ENCODE data around the gene TRABD. TPM values are rescaled to one million over a fixed set of nuclear protein-coding genes. Genes with fewer than 3 reads are reported as not detected.

Gene TRABD
- polyA plus RNA-seq, 1 donor from 2014 or later = 31.8 TPM

DNA sequence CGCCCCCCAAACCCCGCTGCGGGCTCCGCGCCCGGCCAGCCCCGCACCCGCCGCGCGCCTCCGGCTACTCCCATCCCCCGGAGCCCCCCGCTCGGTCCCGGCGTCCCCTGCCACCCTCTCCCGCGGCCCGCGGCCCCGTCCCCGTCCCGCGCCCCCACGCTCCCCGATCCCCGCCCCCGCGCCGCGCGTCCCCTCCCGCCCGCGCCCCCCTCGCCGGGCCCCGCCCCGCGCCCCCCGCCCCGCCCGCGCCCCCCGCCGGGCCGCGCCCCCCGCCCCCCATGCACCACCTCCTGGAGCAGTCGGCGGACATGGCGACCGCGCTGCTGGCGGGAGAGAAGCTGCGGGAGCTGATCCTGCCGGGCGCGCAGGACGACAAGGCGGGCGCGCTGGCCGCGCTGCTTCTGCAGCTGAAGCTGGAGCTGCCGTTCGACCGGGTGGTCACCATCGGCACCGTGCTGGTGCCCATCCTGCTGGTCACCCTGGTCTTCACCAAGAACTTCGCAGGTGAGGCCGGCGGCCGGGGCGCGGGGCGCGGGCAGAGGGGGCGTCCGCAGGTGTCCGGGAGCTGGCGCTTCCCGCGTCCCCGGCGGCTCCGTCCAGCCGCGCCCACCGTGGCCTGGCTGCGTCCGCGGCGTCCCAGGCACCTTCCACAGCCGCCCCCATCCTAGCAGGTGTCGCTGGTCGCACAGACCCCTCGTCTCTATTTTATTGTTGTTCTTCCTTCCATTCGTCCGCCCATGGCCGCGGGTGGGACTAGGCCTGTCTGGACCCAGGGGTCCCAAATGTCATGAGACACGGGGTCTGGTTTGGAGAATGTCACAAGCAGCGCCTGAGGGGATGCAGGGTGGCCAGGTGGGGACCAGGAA lies 15.0 kb upstream of the TRABD start, which contains the start of gene PANX2:
PANX2 (plus strand) TSS at position 279 of the 866 bp plus-strand sequence; CDS start at position 279, 0 bp downstream.
- H2AFZ ChIP-seq (ENCODE audit: low read depth, low read length) = no peak within 1 kb of the TSS
- H3K4me2 ChIP-seq (ENCODE audit: low read length) = peak within 1 kb of the TSS; percentile 68
- H3F3A ChIP-seq (ENCODE audit: insufficient read depth, low read length, poor library complexity, severe bottlenecking) = no peaks in the 10 kb centered on the region
- peak within 1 kb of the TSS; percentile 68 for H3K4me3 ChIP-seq (ENCODE audit: low read length)
- peak within 1 kb of the TSS; percentile 68 for H3K9ac ChIP-seq (ENCODE audit: low read length)
- no peaks in the 10 kb centered on the region for H3K9me2 ChIP-seq (ENCODE audit: insufficient read depth, low read length)
- TF ChIP-seq TAF1 (IDR thresholded peaks at IDR 0.05; ENCODE audit: low read depth) (no peak), POLR2AphosphoS5 (IDR thresholded peaks at IDR 0.05) (peak; percentile 26), RAD21 (conservative IDR thresholded peaks at IDR 0.05) (no peak), MXI1 (conservative IDR thresholded peaks at IDR 0.05; ENCODE audit: poor library complexity, severe bottlenecking) (peak; percentile 38), EP300 (conservative IDR thresholded peaks at IDR 0.05; ENCODE audit: poor library complexity, severe bottlenecking) (peak; percentile 12), EZH2 (IDR thresholded peaks at IDR 0.05; ENCODE audit: borderline replicate concordance, insufficient read depth, low read length, poor library complexity, severe bottlenecking) (no peak), SMC3 (conservative IDR thresholded peaks at IDR 0.05; ENCODE audit: poor library complexity) (no peak)
- TF ChIP-seq, protein P1, sequence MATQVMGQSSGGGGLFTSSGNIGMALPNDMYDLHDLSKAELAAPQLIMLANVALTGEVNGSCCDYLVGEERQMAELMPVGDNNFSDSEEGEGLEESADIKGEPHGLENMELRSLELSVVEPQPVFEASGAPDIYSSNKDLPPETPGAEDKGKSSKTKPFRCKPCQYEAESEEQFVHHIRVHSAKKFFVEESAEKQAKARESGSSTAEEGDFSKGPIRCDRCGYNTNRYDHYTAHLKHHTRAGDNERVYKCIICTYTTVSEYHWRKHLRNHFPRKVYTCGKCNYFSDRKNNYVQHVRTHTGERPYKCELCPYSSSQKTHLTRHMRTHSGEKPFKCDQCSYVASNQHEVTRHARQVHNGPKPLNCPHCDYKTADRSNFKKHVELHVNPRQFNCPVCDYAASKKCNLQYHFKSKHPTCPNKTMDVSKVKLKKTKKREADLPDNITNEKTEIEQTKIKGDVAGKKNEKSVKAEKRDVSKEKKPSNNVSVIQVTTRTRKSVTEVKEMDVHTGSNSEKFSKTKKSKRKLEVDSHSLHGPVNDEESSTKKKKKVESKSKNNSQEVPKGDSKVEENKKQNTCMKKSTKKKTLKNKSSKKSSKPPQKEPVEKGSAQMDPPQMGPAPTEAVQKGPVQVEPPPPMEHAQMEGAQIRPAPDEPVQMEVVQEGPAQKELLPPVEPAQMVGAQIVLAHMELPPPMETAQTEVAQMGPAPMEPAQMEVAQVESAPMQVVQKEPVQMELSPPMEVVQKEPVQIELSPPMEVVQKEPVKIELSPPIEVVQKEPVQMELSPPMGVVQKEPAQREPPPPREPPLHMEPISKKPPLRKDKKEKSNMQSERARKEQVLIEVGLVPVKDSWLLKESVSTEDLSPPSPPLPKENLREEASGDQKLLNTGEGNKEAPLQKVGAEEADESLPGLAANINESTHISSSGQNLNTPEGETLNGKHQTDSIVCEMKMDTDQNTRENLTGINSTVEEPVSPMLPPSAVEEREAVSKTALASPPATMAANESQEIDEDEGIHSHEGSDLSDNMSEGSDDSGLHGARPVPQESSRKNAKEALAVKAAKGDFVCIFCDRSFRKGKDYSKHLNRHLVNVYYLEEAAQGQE (IDR thresholded peaks at IDR 0.05; ENCODE audit: borderline replicate concordance) = no peak
- TF ChIP-seq, protein P2, sequence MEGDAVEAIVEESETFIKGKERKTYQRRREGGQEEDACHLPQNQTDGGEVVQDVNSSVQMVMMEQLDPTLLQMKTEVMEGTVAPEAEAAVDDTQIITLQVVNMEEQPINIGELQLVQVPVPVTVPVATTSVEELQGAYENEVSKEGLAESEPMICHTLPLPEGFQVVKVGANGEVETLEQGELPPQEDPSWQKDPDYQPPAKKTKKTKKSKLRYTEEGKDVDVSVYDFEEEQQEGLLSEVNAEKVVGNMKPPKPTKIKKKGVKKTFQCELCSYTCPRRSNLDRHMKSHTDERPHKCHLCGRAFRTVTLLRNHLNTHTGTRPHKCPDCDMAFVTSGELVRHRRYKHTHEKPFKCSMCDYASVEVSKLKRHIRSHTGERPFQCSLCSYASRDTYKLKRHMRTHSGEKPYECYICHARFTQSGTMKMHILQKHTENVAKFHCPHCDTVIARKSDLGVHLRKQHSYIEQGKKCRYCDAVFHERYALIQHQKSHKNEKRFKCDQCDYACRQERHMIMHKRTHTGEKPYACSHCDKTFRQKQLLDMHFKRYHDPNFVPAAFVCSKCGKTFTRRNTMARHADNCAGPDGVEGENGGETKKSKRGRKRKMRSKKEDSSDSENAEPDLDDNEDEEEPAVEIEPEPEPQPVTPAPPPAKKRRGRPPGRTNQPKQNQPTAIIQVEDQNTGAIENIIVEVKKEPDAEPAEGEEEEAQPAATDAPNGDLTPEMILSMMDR (IDR thresholded peaks at IDR 0.05; ENCODE audit: poor library complexity, severe bottlenecking) = no peak
- no peaks in the 10 kb centered on the region for H3K79me2 ChIP-seq (replicated peaks; ENCODE audit: insufficient read depth, low read length)
- peaks cover 10% of the 10 kb centered on the region for H3K27me3 ChIP-seq (ENCODE audit: insufficient read depth, low read depth, low read length)
- H3K27ac ChIP-seq (ENCODE audit: low read length) = no peak within 1 kb of the TSS
- no peaks in the 10 kb centered on the region for H3K9me3 ChIP-seq (ENCODE audit: low read length)
- no peaks in the 10 kb centered on the region for H4K20me1 ChIP-seq (ENCODE audit: insufficient read depth)
- no peaks in the 10 kb centered on the region for H3K36me3 ChIP-seq (ENCODE audit: insufficient read depth, low read length)

DNA sequence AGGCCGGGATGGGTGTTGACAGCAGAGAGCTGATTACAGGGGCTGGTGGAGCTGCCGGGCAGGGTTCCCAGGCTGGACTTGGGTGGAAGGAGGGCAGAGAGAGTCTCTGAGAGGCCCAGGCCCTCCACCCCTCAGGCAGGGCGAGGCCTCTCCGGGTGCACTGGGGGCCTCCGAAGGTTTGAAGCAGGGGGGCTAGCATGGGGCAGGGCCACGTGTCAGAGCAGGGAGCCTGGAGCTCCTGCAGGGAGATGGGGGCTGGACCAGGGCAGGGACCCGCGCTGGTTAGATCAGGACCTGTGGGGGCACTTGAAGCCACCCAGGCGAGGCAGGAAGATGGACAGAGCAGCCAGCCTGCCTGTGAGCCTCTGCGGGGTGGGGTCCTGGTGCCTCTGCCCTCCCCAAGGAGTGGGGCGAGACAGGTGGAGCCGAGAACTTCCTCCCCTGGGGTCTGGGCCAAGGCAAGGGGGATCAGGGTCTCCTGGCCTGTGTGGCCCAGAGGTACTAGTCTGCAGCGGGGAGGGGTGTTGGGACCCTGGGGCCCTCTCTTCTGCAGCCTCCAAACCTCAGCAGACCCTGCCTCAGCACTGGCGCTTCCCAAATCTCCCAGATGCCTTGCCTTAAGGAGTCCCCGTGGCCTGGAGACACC lies 14.3 kb upstream of the TRABD start:
- Histone ChIP-seq H3K9me3 (ENCODE audit: low read length) (no peaks in the 10 kb centered on the region), H3K27me3 (ENCODE audit: insufficient read depth, low read depth, low read length) (peaks cover 10% of the 10 kb centered on the region), H3K9me2 (ENCODE audit: insufficient read depth, low read length) (no peaks in the 10 kb centered on the region), H3K27ac (ENCODE audit: low read length) (no peak overlapping the region), H2AFZ (ENCODE audit: low read depth, low read length) (no peak overlapping the region), H3K9ac (ENCODE audit: low read length) (peak overlapping the region; percentile 68), H3K79me2 (replicated peaks; ENCODE audit: insufficient read depth, low read length) (no peaks in the 10 kb centered on the region), H4K20me1 (ENCODE audit: insufficient read depth) (no peaks in the 10 kb centered on the region), H3F3A (ENCODE audit: insufficient read depth, low read length, poor library complexity, severe bottlenecking) (no peaks in the 10 kb centered on the region), H3K36me3 (ENCODE audit: insufficient read depth, low read length) (no peaks in the 10 kb centered on the region), H3K4me2 (ENCODE audit: low read length) (peak overlapping the region; percentile 68), H3K4me3 (ENCODE audit: low read length) (peak overlapping the region; percentile 68)
- TF ChIP-seq EP300 (conservative IDR thresholded peaks at IDR 0.05; ENCODE audit: poor library complexity, severe bottlenecking) (no peak), RAD21 (conservative IDR thresholded peaks at IDR 0.05) (no peak), TAF1 (IDR thresholded peaks at IDR 0.05; ENCODE audit: low read depth) (no peak), POLR2AphosphoS5 (IDR thresholded peaks at IDR 0.05) (no peak), SMC3 (conservative IDR thresholded peaks at IDR 0.05; ENCODE audit: poor library complexity) (no peak), EZH2 (IDR thresholded peaks at IDR 0.05; ENCODE audit: borderline replicate concordance, insufficient read depth, low read length, poor library complexity, severe bottlenecking) (no peak), MXI1 (conservative IDR thresholded peaks at IDR 0.05; ENCODE audit: poor library complexity, severe bottlenecking) (no peak)
- TF ChIP-seq, protein P2 (IDR thresholded peaks at IDR 0.05; ENCODE audit: poor library complexity, severe bottlenecking) = no peak
- TF ChIP-seq, protein P1 (IDR thresholded peaks at IDR 0.05; ENCODE audit: borderline replicate concordance) = no peak

All from neural cell (in vitro differentiated cells).